ENCODE results near the gene NCK2. TPM values are rescaled to one million over a fixed set of nuclear protein-coding genes. Genes with fewer than 3 reads are reported as not detected.

NCK2 gene
- total and polyA plus RNA-seq, 9 of the 15 experiments (the other 6 are each of a cell fraction or from before 2014, with no cell fraction given) = 0.90 to 27.9 (median 15.9) TPM

GRCh38 chr2:105744091-105744908 is 412 bp upstream of the NCK2 start (continued):
- no peak for TF ChIP-seq ZNF318 (IDR thresholded peaks at IDR 0.05; ENCODE audit: borderline replicate concordance in 1 of 2, low read depth in 1 of 2)
- TF ChIP-seq TRIM24 (IDR thresholded peaks at IDR 0.05) = no peak
- TF ChIP-seq ZNF764 (CRISPR knock-in tag; IDR thresholded peaks at IDR 0.05; ENCODE audit: low read depth) = no peak
- no peak for TF ChIP-seq BRD4 (IDR thresholded peaks at IDR 0.05)
- TF ChIP-seq SIN3B (IDR thresholded peaks at IDR 0.05; ENCODE audit: low read depth) = no peak
- TF ChIP-seq, protein P1, sequence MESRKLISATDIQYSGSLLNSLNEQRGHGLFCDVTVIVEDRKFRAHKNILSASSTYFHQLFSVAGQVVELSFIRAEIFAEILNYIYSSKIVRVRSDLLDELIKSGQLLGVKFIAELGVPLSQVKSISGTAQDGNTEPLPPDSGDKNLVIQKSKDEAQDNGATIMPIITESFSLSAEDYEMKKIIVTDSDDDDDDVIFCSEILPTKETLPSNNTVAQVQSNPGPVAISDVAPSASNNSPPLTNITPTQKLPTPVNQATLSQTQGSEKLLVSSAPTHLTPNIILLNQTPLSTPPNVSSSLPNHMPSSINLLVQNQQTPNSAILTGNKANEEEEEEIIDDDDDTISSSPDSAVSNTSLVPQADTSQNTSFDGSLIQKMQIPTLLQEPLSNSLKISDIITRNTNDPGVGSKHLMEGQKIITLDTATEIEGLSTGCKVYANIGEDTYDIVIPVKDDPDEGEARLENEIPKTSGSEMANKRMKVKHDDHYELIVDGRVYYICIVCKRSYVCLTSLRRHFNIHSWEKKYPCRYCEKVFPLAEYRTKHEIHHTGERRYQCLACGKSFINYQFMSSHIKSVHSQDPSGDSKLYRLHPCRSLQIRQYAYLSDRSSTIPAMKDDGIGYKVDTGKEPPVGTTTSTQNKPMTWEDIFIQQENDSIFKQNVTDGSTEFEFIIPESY (CRISPR knock-in tag; IDR thresholded peaks at IDR 0.05) = no peak
- no peak for TF ChIP-seq SRSF1 (IDR thresholded peaks at IDR 0.05; ENCODE audit: low read depth, low read length)
- TF ChIP-seq FOS (IDR thresholded peaks at IDR 0.05; ENCODE audit: extremely low read depth, insufficient read length) = no peak
- TF ChIP-seq PYGO2 (tag; IDR thresholded peaks at IDR 0.05) = no peak
- no peak for TF ChIP-seq MTF1 (CRISPR knock-in tag; IDR thresholded peaks at IDR 0.05; ENCODE audit: borderline replicate concordance)
- peak; percentile 19 for TF ChIP-seq TAF1 (IDR thresholded peaks at IDR 0.05; ENCODE audit: control insufficient read depth, extremely low read depth, insufficient read depth, low read length, severe bottlenecking)
- no peak for TF ChIP-seq EP400 (IDR thresholded peaks at IDR 0.05)
- TF ChIP-seq, protein P2, sequence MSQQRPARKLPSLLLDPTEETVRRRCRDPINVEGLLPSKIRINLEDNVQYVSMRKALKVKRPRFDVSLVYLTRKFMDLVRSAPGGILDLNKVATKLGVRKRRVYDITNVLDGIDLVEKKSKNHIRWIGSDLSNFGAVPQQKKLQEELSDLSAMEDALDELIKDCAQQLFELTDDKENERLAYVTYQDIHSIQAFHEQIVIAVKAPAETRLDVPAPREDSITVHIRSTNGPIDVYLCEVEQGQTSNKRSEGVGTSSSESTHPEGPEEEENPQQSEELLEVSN (IDR thresholded peaks at IDR 0.05; ENCODE audit: borderline replicate concordance in 1 of 2, extremely low read depth in 1 of 2, insufficient read depth in 1 of 2, insufficient read length in 1 of 2, low read depth in 1 of 2, low read length in 1 of 2, poor library complexity in 1 of 2, severe bottlenecking in 1 of 2) = peak in 1 of 2 experiments; percentile 42
- 0 out of 2 replicates have a peak, but pooled peaks have one; percentile 27 for TF ChIP-seq MYC (IDR thresholded peaks at IDR 0.05; ENCODE audit: low read depth, low read length)
- TF ChIP-seq MYC (CRISPR knock-in tag; IDR thresholded peaks at IDR 0.05; ENCODE audit: borderline replicate concordance, low read depth) = no peak

All from K562 (cell line).